ENCODE data around the gene GAS7. TPM values are rescaled to one million over a fixed set of nuclear protein-coding genes. Genes with fewer than 3 reads are reported as not detected.
"Not testable (repeated sequence)": the region's sequence is repeated elsewhere in the genome, so short reads cannot be mapped to it uniquely, and the experiment has no call there.

Gene GAS7
- total RNA-seq, 1 donor from 2014 or later: 72.7 TPM

DNA sequence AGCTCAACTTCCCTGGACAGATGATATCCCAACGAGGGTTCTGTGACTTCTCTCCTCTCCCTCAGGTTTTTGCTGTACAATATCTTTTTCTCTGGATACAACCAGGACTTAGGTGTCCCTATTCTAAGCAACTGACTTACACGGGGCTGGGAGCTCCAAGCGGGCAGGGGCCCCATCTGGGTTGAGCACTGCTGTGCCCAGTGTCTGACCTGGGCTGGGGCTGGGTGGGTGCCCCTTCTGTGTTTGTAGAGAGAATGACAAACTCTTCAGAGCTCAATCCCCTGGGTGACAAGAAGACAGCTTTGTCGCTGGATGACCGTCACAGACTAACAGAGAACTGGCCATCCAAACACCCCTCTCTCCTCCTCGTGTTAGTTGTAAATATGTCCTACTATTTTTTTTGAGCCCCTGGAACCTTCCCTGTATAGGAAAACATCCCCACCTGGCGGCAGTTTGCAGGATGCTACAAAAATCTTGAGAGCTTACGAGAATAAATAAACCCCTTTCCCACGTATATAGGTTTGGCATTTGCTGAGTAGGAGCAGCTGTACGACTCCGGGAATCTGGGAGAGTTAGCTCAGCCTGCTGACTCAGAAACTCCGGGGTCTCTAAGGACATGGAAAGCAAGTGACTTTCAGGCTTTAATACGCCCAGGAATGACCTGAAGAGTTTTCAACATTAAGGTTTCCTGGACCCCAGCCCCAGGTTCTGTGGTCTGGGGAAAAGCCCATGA lies 269.6 kb downstream of the GAS7 start:
- DNase-seq (ENCODE audit: low read depth, low spot score): peak; percentile 37
- Mint-ChIP-seq H3K9me3 (no peaks in the 10 kb centered on the region), H3K27ac (ENCODE audit: unreplicated experiment) (no peak overlapping the region), H3K27me3 (ENCODE audit: low read depth) (peaks cover 2% of the 10 kb centered on the region), H3K4me3 (no peak overlapping the region), H3K4me1 (peaks cover 18% of the 10 kb centered on the region), H3K36me3 (ENCODE audit: low read depth) (peaks cover 3% of the 10 kb centered on the region)
- TF ChIP-seq, protein P1, sequence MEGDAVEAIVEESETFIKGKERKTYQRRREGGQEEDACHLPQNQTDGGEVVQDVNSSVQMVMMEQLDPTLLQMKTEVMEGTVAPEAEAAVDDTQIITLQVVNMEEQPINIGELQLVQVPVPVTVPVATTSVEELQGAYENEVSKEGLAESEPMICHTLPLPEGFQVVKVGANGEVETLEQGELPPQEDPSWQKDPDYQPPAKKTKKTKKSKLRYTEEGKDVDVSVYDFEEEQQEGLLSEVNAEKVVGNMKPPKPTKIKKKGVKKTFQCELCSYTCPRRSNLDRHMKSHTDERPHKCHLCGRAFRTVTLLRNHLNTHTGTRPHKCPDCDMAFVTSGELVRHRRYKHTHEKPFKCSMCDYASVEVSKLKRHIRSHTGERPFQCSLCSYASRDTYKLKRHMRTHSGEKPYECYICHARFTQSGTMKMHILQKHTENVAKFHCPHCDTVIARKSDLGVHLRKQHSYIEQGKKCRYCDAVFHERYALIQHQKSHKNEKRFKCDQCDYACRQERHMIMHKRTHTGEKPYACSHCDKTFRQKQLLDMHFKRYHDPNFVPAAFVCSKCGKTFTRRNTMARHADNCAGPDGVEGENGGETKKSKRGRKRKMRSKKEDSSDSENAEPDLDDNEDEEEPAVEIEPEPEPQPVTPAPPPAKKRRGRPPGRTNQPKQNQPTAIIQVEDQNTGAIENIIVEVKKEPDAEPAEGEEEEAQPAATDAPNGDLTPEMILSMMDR (conservative IDR thresholded peaks at IDR 0.05): peak; percentile 66

DNA sequence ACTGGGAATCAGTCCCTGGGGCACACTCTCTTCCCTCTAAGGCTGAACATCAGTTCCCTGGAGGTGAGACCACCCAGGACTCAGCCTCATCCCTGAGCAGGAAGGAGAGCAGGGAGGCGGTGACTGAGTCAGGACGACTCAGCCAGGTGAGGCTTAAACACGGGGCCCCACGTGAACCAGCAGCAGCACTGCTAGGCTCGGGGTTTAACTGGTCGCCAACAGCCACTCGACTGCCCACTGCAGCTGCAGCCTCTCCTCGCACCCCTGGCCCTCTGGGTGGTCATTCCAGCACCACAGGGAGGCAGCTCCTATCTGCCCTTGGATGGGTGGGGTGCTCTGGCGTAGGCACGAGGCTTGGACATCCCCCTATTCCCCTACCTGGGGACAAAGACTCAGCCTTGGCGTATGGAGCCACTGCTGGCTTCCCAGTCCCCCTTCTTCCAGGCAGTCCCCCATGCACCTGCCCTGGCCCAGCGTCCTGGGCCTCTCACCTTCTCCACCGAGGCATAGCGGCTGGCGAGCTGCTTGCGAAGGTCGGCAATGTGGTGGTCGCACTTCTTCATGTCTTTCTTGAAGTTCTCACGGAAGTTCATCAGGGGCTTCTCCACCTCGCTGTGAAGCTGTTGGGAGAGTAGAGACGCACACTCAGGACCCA lies 272.1 kb downstream of the GAS7 start:
- H3K9me3 Mint-ChIP-seq: no peaks in the 10 kb centered on the region
- H3K27me3 Mint-ChIP-seq (ENCODE audit: low read depth): peaks cover 2% of the 10 kb centered on the region
- H3K36me3 Mint-ChIP-seq (ENCODE audit: low read depth): no peaks in the 10 kb centered on the region
- H3K4me1 Mint-ChIP-seq: peaks cover 19% of the 10 kb centered on the region
- no peak overlapping the region for H3K4me3 Mint-ChIP-seq
- DNase-seq (ENCODE audit: low read depth, low spot score): no peak
- no peak overlapping the region for H3K27ac Mint-ChIP-seq (ENCODE audit: unreplicated experiment)
- TF ChIP-seq, protein P1 (conservative IDR thresholded peaks at IDR 0.05): no peak

GRCh38 chr17:9925457-9925856 lies 272.9 kb downstream of the GAS7 start:
- Mint-ChIP-seq H3K27ac (ENCODE audit: unreplicated experiment) (no peak overlapping the region), H3K36me3 (ENCODE audit: low read depth) (peaks cover 3% of the 10 kb centered on the region), H3K4me1 (peaks cover 22% of the 10 kb centered on the region), H3K4me3 (no peak overlapping the region), H3K9me3 (no peaks in the 10 kb centered on the region), H3K27me3 (ENCODE audit: low read depth) (peaks cover 2% of the 10 kb centered on the region)
- DNase-seq (ENCODE audit: low read depth, low spot score): no peak
- TF ChIP-seq, protein P1 (conservative IDR thresholded peaks at IDR 0.05): no peak

DNA sequence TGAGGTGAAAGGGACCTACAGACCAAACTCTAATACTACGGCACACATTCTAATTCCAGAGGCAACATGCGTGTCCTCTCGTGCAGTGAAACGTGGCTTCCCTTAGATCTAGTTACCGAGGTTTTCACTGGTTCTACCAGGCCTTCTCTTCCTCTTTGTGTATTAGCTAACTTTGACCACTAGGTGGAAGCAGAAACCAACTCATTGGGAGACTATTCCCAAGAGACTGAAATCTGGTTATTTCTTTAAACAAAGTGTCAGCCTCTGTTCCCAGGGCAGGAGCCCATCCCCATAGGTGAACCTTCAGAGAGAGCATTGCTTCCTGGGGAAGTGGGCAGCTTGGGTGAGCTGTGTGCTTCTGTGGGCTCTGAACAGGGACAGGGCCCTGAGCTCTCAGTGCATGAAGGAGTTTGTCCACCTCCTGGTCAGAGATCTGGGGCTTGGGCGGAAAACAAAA lies 273.6 kb downstream of the GAS7 start:
- peaks cover 22% of the 10 kb centered on the region for H3K4me1 Mint-ChIP-seq
- DNase-seq (ENCODE audit: low read depth, low spot score): peak; percentile 23
- no peaks in the 10 kb centered on the region for H3K9me3 Mint-ChIP-seq
- H3K36me3 Mint-ChIP-seq (ENCODE audit: low read depth): peaks cover 3% of the 10 kb centered on the region
- peak overlapping the region; percentile 28 for H3K4me3 Mint-ChIP-seq
- H3K27ac Mint-ChIP-seq (ENCODE audit: unreplicated experiment): peak overlapping the region; percentile 37
- H3K27me3 Mint-ChIP-seq (ENCODE audit: low read depth): peaks cover 2% of the 10 kb centered on the region
- TF ChIP-seq, protein P1 (conservative IDR thresholded peaks at IDR 0.05): peak; percentile 90

DNA sequence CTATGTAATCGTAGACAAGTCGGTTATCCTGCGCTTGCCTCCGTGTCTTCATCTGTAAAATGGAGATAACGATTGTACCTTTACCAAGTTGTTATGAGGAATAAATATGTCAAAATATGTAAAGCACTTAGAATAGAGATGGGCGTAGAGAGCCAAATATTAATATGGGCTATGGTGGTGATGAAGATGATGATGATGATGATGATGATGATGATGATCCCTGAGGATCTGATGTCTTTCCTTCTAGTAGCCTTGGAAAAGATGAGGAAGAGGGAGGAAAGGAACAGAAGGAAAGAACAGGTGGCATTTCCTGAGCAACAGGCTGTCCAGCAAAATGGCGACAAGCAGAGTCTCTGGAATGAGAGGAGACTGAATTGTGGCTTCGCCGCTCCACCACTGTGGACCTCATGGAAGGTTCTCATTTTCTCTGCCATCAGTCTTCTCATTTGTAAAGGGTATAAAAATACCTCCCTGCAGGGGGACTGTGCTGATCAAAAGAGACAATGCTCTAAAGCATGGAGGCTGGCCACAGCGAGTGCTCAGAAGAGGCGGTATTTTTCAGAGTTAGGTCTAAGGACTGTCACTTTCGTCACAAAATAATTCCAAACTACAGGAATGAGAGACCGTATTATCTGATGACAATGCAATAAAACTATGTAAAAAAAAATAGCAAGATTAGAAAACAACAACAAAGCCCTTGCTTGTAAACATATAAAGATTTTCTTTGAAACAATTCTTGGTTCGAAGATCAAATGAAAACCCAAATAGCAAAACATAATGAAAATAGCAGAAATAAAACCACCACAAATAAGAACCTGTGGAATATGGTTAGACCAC lies 276.2 kb downstream of the GAS7 start:
- H3K4me1 Mint-ChIP-seq: peaks cover 15% of the 10 kb centered on the region
- no peak overlapping the region for H3K27ac Mint-ChIP-seq (ENCODE audit: unreplicated experiment)
- no peaks in the 10 kb centered on the region for H3K9me3 Mint-ChIP-seq
- H3K4me3 Mint-ChIP-seq: no peak overlapping the region
- H3K36me3 Mint-ChIP-seq (ENCODE audit: low read depth): peaks cover 3% of the 10 kb centered on the region
- TF ChIP-seq, protein P1 (conservative IDR thresholded peaks at IDR 0.05): no peak
- peaks cover 2% of the 10 kb centered on the region for H3K27me3 Mint-ChIP-seq (ENCODE audit: low read depth)
- DNase-seq (ENCODE audit: low read depth, low spot score): no peak

GRCh38 chr17:9921216-9921615 lies 277.2 kb downstream of the GAS7 start:
- not testable (repeated sequence) for H3K27me3 Mint-ChIP-seq (ENCODE audit: low read depth); H3K36me3 Mint-ChIP-seq (ENCODE audit: low read depth); H3K4me3 Mint-ChIP-seq; H3K27ac Mint-ChIP-seq (ENCODE audit: unreplicated experiment); H3K9me3 Mint-ChIP-seq; DNase-seq (ENCODE audit: low read depth, low spot score)
- peaks cover 15% of the 10 kb centered on the region for H3K4me1 Mint-ChIP-seq

Measured in neural crest cell (in vitro differentiated cells).